Measurements from ENCODE around the gene FBXO44.

The FBXO44 gene

GRCh38 chr1:11664336-11665065 lies 9.8 kb downstream of the FBXO44 start:
- DNase-seq, result no peak

GRCh38 chr1:11668516-11668915 lies 13.8 kb downstream of the FBXO44 start:
- no peak for DNase-seq

GRCh38 chr1:11670747-11671146 lies 16.1 kb downstream of the FBXO44 start:
- DNase-seq, result no peak

GRCh38 chr1:11671205-11671543 lies 16.5 kb downstream of the FBXO44 start:
- DNase-seq, result no peak

- no peak for DNase-seq
These were observed 17.0 kb downstream of the FBXO44 start for GRCh38 chr1:11671544-11672286.

- no peak for DNase-seq
These were observed 18.6 kb downstream of the FBXO44 start for GRCh38 chr1:11673089-11673769.

GRCh38 chr1:11674488-11674887 lies 19.8 kb downstream of the FBXO44 start:
- no peak for DNase-seq

- DNase-seq, result no peak
These were observed 20.6 kb downstream of the FBXO44 start for GRCh38 chr1:11675325-11675724.

- no peak for DNase-seq
These were observed 21.9 kb downstream of the FBXO44 start for GRCh38 chr1:11676386-11677103.

GRCh38 chr1:11678442-11678841 lies 23.8 kb downstream of the FBXO44 start:
- no peak for DNase-seq

- DNase-seq, result no peak
These were observed 25.8 kb downstream of the FBXO44 start for GRCh38 chr1:11680270-11681070.

GRCh38 chr1:11681071-11681771 lies 26.5 kb downstream of the FBXO44 start, which contains the start of gene MAD2L2:
MAD2L2 (minus strand) TSS chr1:11681148; CDS start chr1:11680601, 547 bp downstream.
- DNase-seq, result peak; percentile 80 to 89

- no peak for DNase-seq
These were observed 27.7 kb downstream of the FBXO44 start for GRCh38 chr1:11682287-11682771.

- DNase-seq, result no peak
These were observed 28.1 kb downstream of the FBXO44 start for GRCh38 chr1:11682799-11683198.

- no peak for DNase-seq
These were observed 29.4 kb downstream of the FBXO44 start for GRCh38 chr1:11684070-11684469.

GRCh38 chr1:11685210-11685752 lies 30.6 kb downstream of the FBXO44 start:
- DNase-seq, result no peak

GRCh38 chr1:11688506-11688905 lies 33.8 kb downstream of the FBXO44 start:
- DNase-seq, result no peak

GRCh38 chr1:11690397-11691301 lies 36.0 kb downstream of the FBXO44 start:
- peak in 1 of 2 experiments; percentile 23 for DNase-seq

GRCh38 chr1:11691302-11691914 lies 36.7 kb downstream of the FBXO44 start, which contains the start of gene DRAXIN:
DRAXIN (plus strand) TSS chr1:11691710; CDS start chr1:11706259, 14,549 bp downstream.
- peak; percentile 44 to 58 for DNase-seq

Data from NCI-H1930 (cell line).